GM19468 (cell line): ENCODE data around the gene PTPN13.

Experiments used
- ATAC-seq: cut with Tn5 transposase; IDR thresholded peaks from one replicate; pipeline ENCODE4 v1.9.1; 2021; ENCODE audit warnings: mild to moderate bottlenecking, moderate library complexity, moderate number of reproducible peaks; ENCODE audit not compliant: unreplicated experiment; ENCODE audit errors: extremely low read depth

The PTPN13 gene

GRCh38 chr4:86587381-86588140 lies 6.6 kb upstream of the PTPN13 start:
- ATAC-seq: no peak

- no peak for ATAC-seq
Measured at GRCh38 chr4:86592553-86593249, 1.4 kb upstream of the PTPN13 start.

- no peak for ATAC-seq
Measured at GRCh38 chr4:86594559-86595425, 677 bp downstream of the PTPN13 start.

DNA sequence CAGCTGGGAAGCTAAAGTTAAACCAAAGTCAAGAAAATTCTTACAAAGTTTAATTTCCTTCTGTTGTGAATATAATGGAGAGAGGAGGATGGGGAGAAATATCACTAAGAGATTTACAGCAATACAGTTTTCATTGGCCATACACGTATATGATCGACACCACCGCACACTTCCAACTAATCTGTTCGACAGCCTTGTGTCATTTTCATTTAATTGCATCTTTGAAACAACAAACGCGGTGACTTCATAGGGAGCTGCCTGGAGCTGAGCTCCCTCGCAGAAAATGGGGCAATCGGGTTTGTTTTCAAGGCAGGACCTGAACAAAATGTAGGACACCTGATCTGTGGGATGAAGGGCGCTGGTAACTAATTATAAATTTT lies 1.3 kb downstream of the PTPN13 start:
- ATAC-seq: no peak

- ATAC-seq: no peak
Measured at GRCh38 chr4:86596807-86597206, 2.7 kb downstream of the PTPN13 start.

GRCh38 chr4:86600007-86600653 lies 6.0 kb downstream of the PTPN13 start:
- no peak for ATAC-seq

- no peak for ATAC-seq
Measured at GRCh38 chr4:86603311-86603885, 9.3 kb downstream of the PTPN13 start.

DNA sequence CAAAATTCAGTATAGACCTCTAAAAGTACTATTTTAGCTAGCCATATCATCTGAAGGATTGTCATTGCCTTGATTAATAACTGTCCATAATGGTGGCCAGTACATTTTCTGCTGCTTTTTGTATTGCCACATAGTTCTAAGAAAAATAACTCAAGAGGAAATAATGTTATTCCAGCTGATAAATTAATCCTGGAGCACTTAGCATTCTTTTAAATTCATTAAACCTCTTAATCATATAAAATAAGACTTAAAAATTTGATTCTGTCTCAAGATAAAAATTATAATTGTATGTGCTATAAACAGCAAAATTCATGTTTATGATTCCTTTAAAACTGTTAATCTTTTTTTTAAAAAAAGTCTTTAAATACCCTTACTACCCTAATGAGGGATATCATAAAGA lies 12.7 kb downstream of the PTPN13 start:
- no peak for ATAC-seq

GRCh38 chr4:86608757-86609375 lies 14.8 kb downstream of the PTPN13 start:
- no peak for ATAC-seq

GRCh38 chr4:86611757-86612156 lies 17.6 kb downstream of the PTPN13 start:
- ATAC-seq: no peak

DNA sequence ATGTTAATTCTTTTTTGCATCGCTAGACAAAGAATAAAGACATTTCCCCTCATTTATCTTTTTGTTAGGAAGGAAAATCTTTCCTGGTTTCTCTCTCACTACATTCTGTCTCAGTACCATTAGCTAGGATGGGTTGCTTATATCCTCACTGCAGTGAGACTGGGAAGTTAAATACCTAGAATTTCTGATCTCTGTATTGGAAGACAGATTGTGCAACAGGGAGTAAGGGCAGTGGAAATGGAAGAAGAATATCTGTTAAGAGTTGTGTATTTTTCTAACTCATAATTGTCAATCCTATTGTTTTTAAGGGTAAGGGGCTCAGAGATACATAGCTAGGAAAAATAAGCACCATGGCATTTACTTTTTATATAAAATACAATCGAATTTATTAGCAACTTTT lies 19.6 kb downstream of the PTPN13 start:
- no peak for ATAC-seq

DNA sequence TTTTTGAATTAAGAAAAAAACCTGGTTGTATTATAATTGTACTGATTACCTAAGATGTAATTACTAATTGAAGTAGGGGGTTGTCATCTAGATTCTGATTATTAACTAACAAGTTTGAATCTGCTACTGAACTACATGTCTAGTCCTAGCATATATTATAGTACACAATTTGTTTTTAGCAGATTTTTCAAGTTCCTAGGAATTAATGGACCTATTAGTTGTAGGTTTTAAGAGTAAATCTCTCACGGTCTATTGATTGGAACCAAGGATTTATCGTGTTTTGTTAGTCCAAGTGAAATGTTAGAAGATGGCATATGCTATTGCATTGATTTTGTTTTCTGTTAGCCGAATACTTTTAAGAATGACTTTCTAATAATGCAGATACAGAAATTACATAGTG lies 20.8 kb downstream of the PTPN13 start:
- no peak for ATAC-seq

DNA sequence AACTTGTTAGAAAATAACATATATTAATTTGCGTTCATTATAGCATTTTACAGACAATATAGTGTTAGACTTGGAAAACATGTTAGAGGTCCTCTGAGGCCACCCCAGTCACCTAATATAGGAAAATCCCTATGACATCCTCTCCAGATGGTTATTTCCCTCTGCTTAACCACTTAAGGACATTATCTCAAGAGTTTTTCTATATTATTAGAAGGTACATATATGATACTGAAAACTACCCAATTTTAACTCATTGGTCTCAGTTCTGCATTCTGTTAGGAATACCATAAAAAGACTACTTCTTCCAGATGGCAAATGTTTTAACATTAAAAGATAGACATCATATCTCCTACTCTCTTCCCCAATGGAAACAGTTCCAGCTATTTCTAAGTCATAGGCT lies 21.4 kb downstream of the PTPN13 start:
- ATAC-seq: no peak

DNA sequence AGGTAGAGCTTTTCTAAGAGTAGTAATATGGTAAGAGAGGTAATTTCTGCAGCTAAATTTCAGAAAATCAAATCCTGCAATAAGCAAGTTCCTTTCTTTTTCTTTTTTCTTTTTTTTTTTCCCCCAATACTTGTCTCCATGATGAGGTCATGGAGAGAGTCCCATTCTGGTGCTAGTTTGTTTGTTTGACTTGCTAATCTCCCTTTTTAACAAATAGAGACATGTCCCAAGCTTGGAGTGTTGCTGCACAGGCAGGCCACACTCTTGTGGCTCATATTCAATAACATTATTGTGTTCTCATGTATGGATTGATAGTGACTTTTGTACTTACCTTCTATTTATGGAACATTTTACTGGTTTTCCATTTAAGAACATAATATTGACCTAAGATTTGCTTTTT lies 25.5 kb downstream of the PTPN13 start:
- no peak for ATAC-seq

- ATAC-seq: no peak
Measured at GRCh38 chr4:86621435-86621834, 27.3 kb downstream of the PTPN13 start.

DNA sequence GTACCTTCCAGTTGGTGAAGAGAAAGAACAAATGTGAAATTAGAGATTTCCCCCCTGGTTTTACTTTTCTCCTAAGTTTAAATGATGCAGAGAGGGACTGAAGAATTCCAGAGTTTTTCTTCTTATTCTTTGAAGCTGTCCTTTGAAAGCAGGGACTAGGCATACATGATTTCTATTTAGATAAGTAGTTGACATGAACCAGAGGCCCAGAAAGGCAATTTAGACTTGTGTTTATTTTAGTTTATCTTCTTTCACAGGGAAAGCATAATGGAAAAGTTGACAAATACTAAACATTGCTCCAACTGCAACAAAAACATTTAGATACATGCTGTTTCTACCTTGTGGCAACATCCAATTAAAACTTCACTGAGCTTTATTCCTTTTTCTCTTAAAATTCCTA lies 32.0 kb downstream of the PTPN13 start:
- no peak for ATAC-seq

- no peak for ATAC-seq
Measured at GRCh38 chr4:86627462-86628135, 33.5 kb downstream of the PTPN13 start.

DNA sequence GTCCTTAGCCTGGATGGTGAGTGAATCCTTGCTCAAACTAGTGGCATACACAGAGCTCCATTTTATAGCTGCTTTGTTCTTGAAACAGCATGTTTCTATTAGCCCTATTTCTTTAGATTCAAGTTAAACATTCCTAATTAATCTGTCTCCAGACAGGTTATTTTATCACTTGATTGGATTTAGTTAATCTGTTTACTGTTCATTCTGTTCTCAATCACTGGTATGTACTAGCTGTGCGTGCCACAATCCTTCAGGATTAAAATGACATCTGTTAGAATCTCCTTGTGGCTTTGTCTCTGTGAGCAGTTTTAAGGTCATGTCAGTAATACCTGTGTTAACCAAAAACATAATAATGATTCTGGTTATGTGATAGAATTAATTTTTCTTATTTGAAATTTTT lies 36.5 kb downstream of the PTPN13 start:
- no peak for ATAC-seq

DNA sequence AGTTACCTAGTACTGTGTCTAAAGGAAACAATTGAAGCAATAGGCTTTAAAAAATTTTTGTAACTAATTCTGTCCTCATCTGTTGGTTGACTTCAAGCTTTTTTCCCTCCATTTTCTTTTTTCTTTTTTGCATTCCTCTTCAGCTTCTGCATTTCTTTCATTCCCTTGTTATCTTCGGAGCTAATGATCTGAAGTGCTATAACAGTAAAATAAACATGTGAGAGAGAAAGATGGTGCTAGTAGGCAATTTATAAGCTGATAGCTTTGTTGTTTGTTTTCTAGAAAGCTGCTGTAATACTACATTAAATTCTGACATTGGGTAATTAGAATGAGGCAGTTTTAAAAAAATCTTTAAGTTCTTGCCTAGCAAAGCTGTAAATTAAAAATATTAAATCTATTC lies 37.1 kb downstream of the PTPN13 start:
- ATAC-seq: no peak
